MM.1S (cell line): ENCODE measurements around the gene EYA2.

ENCODE experiments used
- DNase-seq: peaks from one replicate; pipeline ENCODE4 v3.0.0-alpha.2; 2015
- H2AFZ ChIP-seq: fragments of 300-600 bp; sonication (generic); 2 replicates; pipeline ENCODE4 v1.6.0; 2016; ENCODE audit warnings: antibody characterized with exemption, low read length
- H3F3A ChIP-seq: fragments of 300-600 bp; sonication (generic); 2 replicates; pipeline ENCODE4 v1.6.1; 2016; ENCODE audit warnings: mild to moderate bottlenecking, antibody characterized with exemption, low read length, moderate library complexity, mixed read lengths; ENCODE audit not compliant: insufficient read depth
- H3K27ac ChIP-seq: fragments of 300-600 bp; sonication (generic); 2 replicates; pipeline ENCODE4 v1.5.1; 2016; ENCODE audit warnings: mild to moderate bottlenecking, low read length
- H3K27me3 ChIP-seq: fragments of 300-600 bp; sonication (generic); replicated peaks from 2 replicates; pipeline ENCODE4 v1.6.0; 2016; ENCODE audit warnings: low read length; ENCODE audit not compliant: insufficient read depth
- H3K36me3 ChIP-seq: fragments of 300-600 bp; sonication (generic); replicated peaks from 2 replicates; pipeline ENCODE4 v1.6.1; 2016; ENCODE audit warnings: mild to moderate bottlenecking, low read length, mixed read lengths; ENCODE audit not compliant: insufficient read depth
- H3K4me1 ChIP-seq: fragments of 300-600 bp; sonication (generic); 2 replicates; pipeline ENCODE4 v1.6.1; 2016; ENCODE audit warnings: low read length, mixed read lengths
- H3K4me2 ChIP-seq: fragments of 300-600 bp; sonication (generic); 2 replicates; pipeline ENCODE4 v1.6.0; 2016; ENCODE audit warnings: low read depth, low read length
- H3K4me3 ChIP-seq: fragments of 300-600 bp; sonication (generic); 2 replicates; pipeline ENCODE4 v1.5.1; 2016; ENCODE audit warnings: low read length, mixed read lengths
- H3K79me2 ChIP-seq: fragments of 300-600 bp; sonication (generic); 2 replicates; pipeline ENCODE4 v1.6.1; 2016; ENCODE audit warnings: mixed run types, low read length, mixed read lengths
- H3K9ac ChIP-seq: fragments of 300-600 bp; sonication (generic); 2 replicates; pipeline ENCODE4 v1.6.1; 2016; ENCODE audit warnings: low read length, mixed read lengths
- H3K9me2 ChIP-seq: fragments of 300-600 bp; sonication (generic); replicated peaks from 2 replicates; pipeline ENCODE4 v1.6.1; 2016; ENCODE audit warnings: mild to moderate bottlenecking, low read length, mixed read lengths; ENCODE audit not compliant: insufficient read depth
- H3K9me3 ChIP-seq: fragments of 300-600 bp; sonication (generic); replicated peaks from 2 replicates; pipeline ENCODE4 v1.6.1; 2016; ENCODE audit warnings: mild to moderate bottlenecking, low read length, mixed read lengths; ENCODE audit not compliant: insufficient read depth
- H4K20me1 ChIP-seq: fragments of 300-600 bp; sonication (generic); 2 replicates; pipeline ENCODE4 v1.6.1; 2016; ENCODE audit warnings: mild to moderate bottlenecking, low read length, moderate library complexity, mixed read lengths; ENCODE audit not compliant: insufficient read depth
- EZH2 ChIP-seq: fragments of 300-600 bp; sonication (generic); optimal IDR thresholded peaks from 2 replicates; pipeline ENCODE3; 2017; ENCODE audit warnings: low read depth, mild to moderate bottlenecking, antibody characterized with exemption, low read length, mixed read lengths
- EZH2phosphoT487 ChIP-seq: fragments of 300-600 bp; sonication (generic); IDR thresholded peaks from 2 replicates; pipeline ENCODE4 v1.6.1; 2018; ENCODE audit warnings: antibody characterized with exemption, low read length
- TF ChIP-seq, protein P1 (sequence below): fragments of 300-600 bp; sonication (generic); IDR thresholded peaks from 2 replicates; pipeline ENCODE4 v1.5.1; 2016; ENCODE audit warnings: antibody characterized with exemption, low read length, mixed read lengths

The EYA2 gene

DNA sequence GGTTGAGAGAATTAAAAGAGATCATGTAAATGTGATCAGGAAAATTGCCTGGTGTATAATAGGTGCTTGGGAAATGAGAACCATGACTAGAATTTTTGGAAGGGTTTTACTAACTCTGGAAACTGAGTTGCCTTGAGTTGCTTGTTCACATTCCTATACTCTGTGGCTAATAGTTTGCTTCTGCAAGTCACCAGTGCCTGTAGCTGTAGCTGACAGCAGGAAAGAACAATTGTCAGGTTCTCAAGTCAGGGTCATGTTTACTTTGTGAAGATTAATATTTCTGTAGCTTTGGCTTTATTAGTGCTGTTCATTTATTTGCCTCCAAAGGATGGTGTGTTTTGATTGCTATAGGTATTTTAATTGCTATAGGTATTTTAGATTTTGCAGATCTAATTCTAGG, 86.5 kb downstream of the EYA2 start:
- Histone ChIP-seq H3K27me3 (no peaks in the 10 kb centered on the region), H3K27ac (no peak overlapping the region), H3K9me3 (no peaks in the 10 kb centered on the region), H3K9ac (no peak overlapping the region), H3K4me2 (no peak overlapping the region), H3K79me2 (no peaks in the 10 kb centered on the region), H3F3A (peaks cover 7% of the 10 kb centered on the region; the same call in 1 of the 2 replicates), H3K9me2 (no peaks in the 10 kb centered on the region), H3K4me3 (no peak overlapping the region), H4K20me1 (no peaks in the 10 kb centered on the region), H2AFZ (no peak overlapping the region), H3K4me1 (peaks cover 17% of the 10 kb centered on the region), H3K36me3 (no peaks in the 10 kb centered on the region)
- no peak for DNase-seq
- TF ChIP-seq EZH2phosphoT487 (no peak), EZH2 (no peak)
- TF ChIP-seq, protein P1, sequence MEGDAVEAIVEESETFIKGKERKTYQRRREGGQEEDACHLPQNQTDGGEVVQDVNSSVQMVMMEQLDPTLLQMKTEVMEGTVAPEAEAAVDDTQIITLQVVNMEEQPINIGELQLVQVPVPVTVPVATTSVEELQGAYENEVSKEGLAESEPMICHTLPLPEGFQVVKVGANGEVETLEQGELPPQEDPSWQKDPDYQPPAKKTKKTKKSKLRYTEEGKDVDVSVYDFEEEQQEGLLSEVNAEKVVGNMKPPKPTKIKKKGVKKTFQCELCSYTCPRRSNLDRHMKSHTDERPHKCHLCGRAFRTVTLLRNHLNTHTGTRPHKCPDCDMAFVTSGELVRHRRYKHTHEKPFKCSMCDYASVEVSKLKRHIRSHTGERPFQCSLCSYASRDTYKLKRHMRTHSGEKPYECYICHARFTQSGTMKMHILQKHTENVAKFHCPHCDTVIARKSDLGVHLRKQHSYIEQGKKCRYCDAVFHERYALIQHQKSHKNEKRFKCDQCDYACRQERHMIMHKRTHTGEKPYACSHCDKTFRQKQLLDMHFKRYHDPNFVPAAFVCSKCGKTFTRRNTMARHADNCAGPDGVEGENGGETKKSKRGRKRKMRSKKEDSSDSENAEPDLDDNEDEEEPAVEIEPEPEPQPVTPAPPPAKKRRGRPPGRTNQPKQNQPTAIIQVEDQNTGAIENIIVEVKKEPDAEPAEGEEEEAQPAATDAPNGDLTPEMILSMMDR, result no peak

DNA sequence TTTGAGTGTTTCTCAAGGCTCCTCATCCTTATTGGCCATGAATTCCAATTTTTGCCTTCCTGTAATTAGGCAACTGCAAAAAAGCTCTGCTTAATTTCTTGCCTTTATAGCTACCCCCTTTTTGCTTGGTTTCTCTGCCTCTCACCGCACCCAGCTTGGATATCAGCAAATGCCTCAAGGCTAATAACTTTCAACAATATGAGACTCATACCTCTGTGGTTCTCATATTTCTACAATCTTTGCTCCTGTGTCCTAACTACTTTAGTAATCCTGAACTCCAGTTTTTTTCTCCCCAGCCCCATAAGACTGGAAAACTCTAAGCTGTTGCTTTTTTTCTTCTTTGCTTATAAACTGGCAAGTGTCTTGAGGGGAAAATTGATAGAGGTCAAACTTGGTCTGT, 88.8 kb downstream of the EYA2 start:
- no peak overlapping the region for H3K9ac ChIP-seq
- H3K36me3 ChIP-seq, result no peaks in the 10 kb centered on the region
- no peaks in the 10 kb centered on the region for H3K27me3 ChIP-seq
- peaks cover 17% of the 10 kb centered on the region for H3K4me1 ChIP-seq
- H2AFZ ChIP-seq, result no peak overlapping the region
- no peak overlapping the region for H3K4me3 ChIP-seq
- no peak for DNase-seq
- no peaks in the 10 kb centered on the region for H4K20me1 ChIP-seq
- no peaks in the 10 kb centered on the region for H3K9me3 ChIP-seq
- H3K4me2 ChIP-seq, result no peak overlapping the region
- no peaks in the 10 kb centered on the region for H3K9me2 ChIP-seq
- TF ChIP-seq, protein P1, result no peak
- TF ChIP-seq EZH2phosphoT487 (no peak), EZH2 (no peak)
- H3F3A ChIP-seq, result peaks cover 7% of the 10 kb centered on the region; the same call in 1 of the 2 replicates
- H3K27ac ChIP-seq, result no peak overlapping the region
- no peaks in the 10 kb centered on the region for H3K79me2 ChIP-seq

DNA sequence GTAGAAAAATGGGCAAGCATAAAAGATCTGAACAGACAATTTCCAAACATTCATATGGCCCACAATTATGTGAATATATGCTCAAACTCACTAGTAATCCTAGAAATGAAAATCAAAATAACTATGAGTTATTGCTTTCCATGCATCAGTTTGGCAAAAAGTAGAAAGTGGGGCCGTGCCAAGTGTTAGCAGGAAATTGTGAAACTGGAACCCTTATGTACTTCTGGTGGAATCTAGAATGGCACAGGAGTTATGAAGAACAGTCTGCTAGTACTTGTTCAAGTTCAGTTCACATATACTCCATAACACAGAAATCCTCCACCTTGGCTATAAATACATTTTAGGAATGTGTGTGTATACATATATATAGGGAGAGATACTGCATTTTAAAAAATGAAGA, 89.8 kb downstream of the EYA2 start:
- no peaks in the 10 kb centered on the region for H3K9me2 ChIP-seq
- no peak overlapping the region for H2AFZ ChIP-seq
- peaks cover 13% of the 10 kb centered on the region for H3K4me1 ChIP-seq
- no peak for DNase-seq
- no peaks in the 10 kb centered on the region for H3K9me3 ChIP-seq
- H4K20me1 ChIP-seq, result no peaks in the 10 kb centered on the region
- TF ChIP-seq, protein P1, result no peak
- TF ChIP-seq EZH2 (no peak), EZH2phosphoT487 (no peak)
- no peak overlapping the region for H3K27ac ChIP-seq
- H3K4me3 ChIP-seq, result no peak overlapping the region
- H3K27me3 ChIP-seq, result no peaks in the 10 kb centered on the region
- no peaks in the 10 kb centered on the region for H3K79me2 ChIP-seq
- no peak overlapping the region for H3K4me2 ChIP-seq
- H3K36me3 ChIP-seq, result no peaks in the 10 kb centered on the region
- no peak overlapping the region for H3K9ac ChIP-seq
- H3F3A ChIP-seq, result peaks cover 7% of the 10 kb centered on the region; the same call in 1 of the 2 replicates
